Amygdala (tissue), 56 donors: ENCODE measurements around the gene PRKAG2.

Experiments used
- DNase-seq, 56 donors: peaks; one replicate each; lab custom pipeline; 2025; lab: John Stamatoyannopoulos, UW

PRKAG2 gene

GRCh38 chr7:151647874-151648273 lies 229.0 kb downstream of the PRKAG2 start:
- DNase-seq: no peak

- DNase-seq: no peak
Observed at GRCh38 chr7:151647006-151647405, 229.9 kb downstream of the PRKAG2 start.

GRCh38 chr7:151645311-151645710 lies 231.6 kb downstream of the PRKAG2 start:
- DNase-seq: no peak

GRCh38 chr7:151644554-151644953 lies 232.4 kb downstream of the PRKAG2 start:
- DNase-seq: no peak

- DNase-seq: no peak
Observed at GRCh38 chr7:151642746-151643145, 234.2 kb downstream of the PRKAG2 start.

GRCh38 chr7:151641587-151641986 lies 235.3 kb downstream of the PRKAG2 start:
- no peak for DNase-seq

GRCh38 chr7:151637781-151638261 lies 239.1 kb downstream of the PRKAG2 start:
- no peak for DNase-seq

- no peak for DNase-seq
Observed at GRCh38 chr7:151634643-151635042, 242.3 kb downstream of the PRKAG2 start.

GRCh38 chr7:151633516-151633812 lies 243.5 kb downstream of the PRKAG2 start:
- no peak for DNase-seq

GRCh38 chr7:151632750-151633515 lies 244.0 kb downstream of the PRKAG2 start:
- DNase-seq: peak in 17 of 56 donors; percentile 10 to 61 (median 32)

GRCh38 chr7:151631953-151632749 lies 244.8 kb downstream of the PRKAG2 start:
- peak in 49 of 56 donors; percentile 12 to 87 (median 68) for DNase-seq

- DNase-seq: peak in 1 of 56 donors; percentile 49
Observed at GRCh38 chr7:151631570-151631952, 245.4 kb downstream of the PRKAG2 start.

- no peak for DNase-seq
Observed at GRCh38 chr7:151630851-151631569, 245.9 kb downstream of the PRKAG2 start.

GRCh38 chr7:151630358-151630757 lies 246.6 kb downstream of the PRKAG2 start:
- no peak for DNase-seq

- DNase-seq: no peak
Observed at GRCh38 chr7:151629713-151630272, 247.1 kb downstream of the PRKAG2 start.

- DNase-seq: no peak
Observed at GRCh38 chr7:151628846-151629604, 247.9 kb downstream of the PRKAG2 start.

GRCh38 chr7:151626422-151627115 lies 250.3 kb downstream of the PRKAG2 start:
- DNase-seq: peak in 4 of 56 donors; percentile 4 to 20 (median 12)

- no peak for DNase-seq
Observed at GRCh38 chr7:151625606-151626005, 251.3 kb downstream of the PRKAG2 start.

- DNase-seq: no peak
Observed at GRCh38 chr7:151624246-151624928, 252.5 kb downstream of the PRKAG2 start.
